Mesendoderm (in vitro differentiated cells): Measurements from ENCODE around the gene TBK1.
A peak's percentile ranks its signal among the peaks of the same experiment; 100 is the strongest.

Experiments
- DNase-seq: peaks from one replicate; pipeline ENCODE4 v3.0.0; 2013
- H2AK5ac ChIP-seq: 2 replicates; pipeline ENCODE4 v1.6.1; 2013; ENCODE audit warnings: low read length, inconsistent platforms
- H2BK120ac ChIP-seq: 2 replicates; pipeline ENCODE4 v1.6.1; 2013; ENCODE audit warnings: low read depth, mild to moderate bottlenecking, low read length, moderate library complexity, mixed read lengths
- H2BK15ac ChIP-seq: replicated peaks from 2 replicates; pipeline ENCODE4 v1.6.1; 2013; ENCODE audit warnings: low read depth, mild to moderate bottlenecking, moderate library complexity
- H2BK5ac ChIP-seq: 2 replicates; pipeline ENCODE4 v1.6.1; 2013; ENCODE audit warnings: low read length, inconsistent platforms
- H3K18ac ChIP-seq: 2 replicates; pipeline ENCODE4 v1.6.1; 2013; ENCODE audit warnings: mild to moderate bottlenecking, low read length, mixed read lengths
- H3K23ac ChIP-seq: one replicate; pipeline ENCODE4 v1.6.1; 2013; ENCODE audit warnings: low read length
- H3K27ac ChIP-seq: 2 replicates; pipeline ENCODE4 v1.5.1; 2013; ENCODE audit warnings: low read depth, mild to moderate bottlenecking, inconsistent platforms, low read length, moderate library complexity
- H3K27me3 ChIP-seq: 2 replicates; pipeline ENCODE4 v1.6.1; 2013; ENCODE audit warnings: low read length, control low read depth, mild to moderate bottlenecking, inconsistent platforms; ENCODE audit not compliant: insufficient read depth, poor library complexity
- H3K36me3 ChIP-seq: 2 replicates; pipeline ENCODE4 v1.6.1; 2013; ENCODE audit warnings: low read length, inconsistent platforms; ENCODE audit not compliant: control insufficient read depth, insufficient read depth
- H3K4ac ChIP-seq: one replicate; pipeline ENCODE4 v1.6.1; 2013; ENCODE audit warnings: low read depth, mild to moderate bottlenecking, low read length, moderate library complexity
- H3K4me1 ChIP-seq: 2 replicates; pipeline ENCODE4 v1.6.1; 2013; ENCODE audit warnings: low read depth, low read length, inconsistent platforms; ENCODE audit not compliant: control insufficient read depth
- H3K4me2 ChIP-seq: 2 replicates; pipeline ENCODE4 v1.6.1; 2013; ENCODE audit warnings: low read length
- H3K4me3 ChIP-seq: 2 replicates; pipeline ENCODE4 v1.5.1; 2013; ENCODE audit warnings: mild to moderate bottlenecking, low read length
- H3K56ac ChIP-seq: one replicate; pipeline ENCODE4 v1.6.1; 2013; ENCODE audit warnings: low read length
- H3K79me1 ChIP-seq: 2 replicates; pipeline ENCODE4 v1.6.1; 2013; ENCODE audit warnings: low read length, inconsistent platforms
- H3K79me2 ChIP-seq: 2 replicates; pipeline ENCODE4 v1.6.1; 2013; ENCODE audit warnings: mild to moderate bottlenecking, low read length; ENCODE audit not compliant: control insufficient read depth, insufficient read depth
- H3K9ac ChIP-seq: 2 replicates; pipeline ENCODE4 v1.6.1; 2013; ENCODE audit warnings: low read length, inconsistent platforms
- H4K5ac ChIP-seq: one replicate; pipeline ENCODE4 v1.6.1; 2013; ENCODE audit warnings: low read length
- H4K8ac ChIP-seq: one replicate; pipeline ENCODE4 v1.6.1; 2013; ENCODE audit warnings: low read depth, mild to moderate bottlenecking, control low read depth, low read length, moderate library complexity
- WGBS: extraction: QIAGEN DNeasy Blood & Tissue Kit; methylation state at CpG from one replicate; pipeline ENCODE4 v1.1.7; 2013; ENCODE audit warnings: low lambda C conversion rate, missing lambda C conversion rate; ENCODE audit not compliant: insufficient coverage; ENCODE audit errors: extremely low coverage; 5-methylcytosine and 5-hydroxymethylcytosine counted together

TBK1 gene

DNA sequence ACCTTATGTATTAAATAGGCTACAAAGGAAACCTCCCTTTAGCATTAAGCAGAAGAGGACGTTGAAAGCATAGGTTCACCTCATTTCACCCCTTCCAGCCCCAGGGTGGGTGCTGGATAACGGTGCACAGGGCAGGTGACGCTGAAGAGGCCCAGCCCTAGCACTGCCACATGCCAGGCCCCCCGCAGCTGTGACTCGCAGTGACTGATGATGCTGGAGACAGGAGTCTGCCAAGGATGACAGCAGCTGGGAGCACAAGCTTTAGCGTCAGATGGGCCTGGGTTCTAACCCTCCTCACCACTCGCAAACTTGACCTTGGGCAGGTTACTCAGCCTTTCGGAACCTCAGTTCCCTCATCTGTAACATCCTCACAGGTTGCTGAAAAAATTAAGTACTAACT is 76.7 kb downstream of the TBK1 start:
- Histone ChIP-seq H2BK5ac (no peak overlapping the region), H3K56ac (no peak overlapping the region), H2BK120ac (no peak overlapping the region), H3K9ac (no peak overlapping the region), H3K4me1 (no peaks in the 10 kb centered on the region), H3K79me2 (no peaks in the 10 kb centered on the region), H2BK15ac (no peak overlapping the region), H3K23ac (no peak overlapping the region), H3K4ac (no peak overlapping the region), H2AK5ac (no peak overlapping the region), H3K27ac (no peak overlapping the region), H4K8ac (no peak overlapping the region), H3K36me3 (no peaks in the 10 kb centered on the region), H3K4me2 (no peak overlapping the region), H3K79me1 (no peaks in the 10 kb centered on the region), H3K4me3 (no peak overlapping the region), H4K5ac (no peak overlapping the region), H3K27me3 (no peaks in the 10 kb centered on the region), H3K18ac (no peak overlapping the region)
- DNase-seq = no peak
- WGBS = no CpG with 5 or more reads among the region's 8 CpGs

DNA sequence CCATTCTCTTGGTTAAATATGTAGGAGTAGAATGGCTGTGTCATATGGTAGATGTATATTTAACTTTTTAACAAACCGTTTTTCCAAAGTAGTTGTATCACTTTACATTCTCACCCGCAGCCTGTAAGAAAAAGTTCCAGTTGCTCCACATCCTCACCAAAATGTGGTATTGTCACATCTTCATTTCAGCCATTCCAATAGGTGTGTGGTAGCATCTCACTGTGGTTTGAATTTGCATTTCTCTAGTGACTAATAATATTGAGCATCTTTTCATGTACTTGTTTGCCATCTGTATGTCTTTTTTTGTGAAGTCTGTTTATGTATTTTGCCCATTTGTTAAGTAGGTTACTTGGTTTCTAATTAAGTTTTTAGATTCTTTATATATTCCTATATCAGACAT is 78.6 kb downstream of the TBK1 start:
- H3K18ac ChIP-seq = no peak overlapping the region
- H3K23ac ChIP-seq = no peak overlapping the region
- H3K9ac ChIP-seq = no peak overlapping the region
- no peaks in the 10 kb centered on the region for H3K4me1 ChIP-seq
- H2BK15ac ChIP-seq = no peak overlapping the region
- H3K36me3 ChIP-seq = no peaks in the 10 kb centered on the region
- DNase-seq = no peak
- H4K8ac ChIP-seq = no peak overlapping the region
- no peak overlapping the region for H2BK120ac ChIP-seq
- no CpG with 5 or more reads among the region's 2 CpGs for WGBS
- H2AK5ac ChIP-seq = no peak overlapping the region
- H3K4me2 ChIP-seq = no peak overlapping the region
- no peak overlapping the region for H2BK5ac ChIP-seq
- no peak overlapping the region for H3K27ac ChIP-seq
- H3K27me3 ChIP-seq = no peaks in the 10 kb centered on the region
- no peak overlapping the region for H4K5ac ChIP-seq
- H3K79me2 ChIP-seq = no peaks in the 10 kb centered on the region
- no peak overlapping the region for H3K4ac ChIP-seq
- H3K4me3 ChIP-seq = no peak overlapping the region
- H3K56ac ChIP-seq = no peak overlapping the region
- no peaks in the 10 kb centered on the region for H3K79me1 ChIP-seq

- Histone ChIP-seq H3K27ac (no peak overlapping the region), H3K79me1 (no peaks in the 10 kb centered on the region), H3K4me2 (no peak overlapping the region), H3K4me3 (no peak overlapping the region), H2BK120ac (no peak overlapping the region), H3K4me1 (no peaks in the 10 kb centered on the region), H3K4ac (no peak overlapping the region), H3K27me3 (no peaks in the 10 kb centered on the region), H3K36me3 (no peaks in the 10 kb centered on the region), H2BK5ac (no peak overlapping the region), H4K5ac (no peak overlapping the region), H3K79me2 (no peaks in the 10 kb centered on the region), H3K23ac (no peak overlapping the region), H3K9ac (no peak overlapping the region), H3K56ac (no peak overlapping the region), H3K18ac (peak overlapping the region; percentile 47), H4K8ac (no peak overlapping the region), H2AK5ac (no peak overlapping the region), H2BK15ac (no peak overlapping the region)
- DNase-seq = peak; percentile 57
- WGBS = no CpG with 5 or more reads among the region's 10 CpGs
These were observed 79.9 kb downstream of the TBK1 start for GRCh38 chr12:64531665-64532334.

- WGBS = no CpG with 5 or more reads among the region's 11 CpGs
- no peak overlapping the region for H3K56ac ChIP-seq
- no peak overlapping the region for H4K5ac ChIP-seq
- no peak overlapping the region for H3K4me3 ChIP-seq
- H3K79me2 ChIP-seq = no peaks in the 10 kb centered on the region
- no peak overlapping the region for H3K4me2 ChIP-seq
- H3K27me3 ChIP-seq = no peaks in the 10 kb centered on the region
- H3K79me1 ChIP-seq = no peaks in the 10 kb centered on the region
- no peak overlapping the region for H3K27ac ChIP-seq
- H3K9ac ChIP-seq = no peak overlapping the region
- H2BK120ac ChIP-seq = no peak overlapping the region
- no peak overlapping the region for H2AK5ac ChIP-seq
- no peaks in the 10 kb centered on the region for H3K4me1 ChIP-seq
- H3K23ac ChIP-seq = no peak overlapping the region
- H3K18ac ChIP-seq = no peak overlapping the region
- no peak overlapping the region for H4K8ac ChIP-seq
- no peak overlapping the region for H3K4ac ChIP-seq
- peak; percentile 41 for DNase-seq
- H2BK5ac ChIP-seq = no peak overlapping the region
- no peaks in the 10 kb centered on the region for H3K36me3 ChIP-seq
- no peak overlapping the region for H2BK15ac ChIP-seq
These were observed 80.9 kb downstream of the TBK1 start for GRCh38 chr12:64532734-64533351.

DNA sequence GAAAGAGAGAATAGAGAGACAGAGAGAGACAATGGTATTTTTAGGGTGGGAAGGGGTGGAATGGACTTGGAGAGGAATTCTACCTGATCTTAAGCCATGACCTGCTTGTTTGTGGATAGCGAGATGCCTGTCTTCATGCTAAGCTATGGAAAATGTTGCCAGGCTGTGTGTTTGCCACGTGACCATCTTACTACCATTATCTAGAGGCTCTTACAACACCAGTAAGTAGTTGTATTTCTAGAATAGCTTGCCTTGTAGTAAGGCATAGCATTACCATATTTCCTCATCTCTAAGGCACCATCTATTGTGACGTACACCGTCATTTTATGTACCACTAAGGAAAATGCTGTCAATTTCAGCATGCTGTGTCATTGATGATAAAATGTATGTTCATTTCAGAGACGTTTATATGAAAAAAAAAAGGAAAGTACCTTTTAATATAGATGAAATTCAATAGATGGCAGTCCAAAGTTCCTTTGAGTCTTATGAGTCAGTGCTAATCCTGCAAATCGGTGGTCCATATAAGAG is 82.8 kb downstream of the TBK1 start:
- Histone ChIP-seq H3K27ac (no peak overlapping the region), H3K36me3 (no peaks in the 10 kb centered on the region), H2BK5ac (no peak overlapping the region), H3K4me2 (no peak overlapping the region), H4K5ac (no peak overlapping the region), H2BK120ac (no peak overlapping the region), H3K4me1 (no peaks in the 10 kb centered on the region), H3K18ac (no peak overlapping the region), H3K4me3 (no peak overlapping the region), H2BK15ac (no peak overlapping the region), H3K4ac (no peak overlapping the region), H2AK5ac (no peak overlapping the region), H3K56ac (no peak overlapping the region), H3K79me1 (no peaks in the 10 kb centered on the region), H3K79me2 (no peaks in the 10 kb centered on the region), H3K9ac (no peak overlapping the region), H3K23ac (no peak overlapping the region), H3K27me3 (no peaks in the 10 kb centered on the region), H4K8ac (no peak overlapping the region)
- DNase-seq = no peak
- WGBS = no CpG with 5 or more reads among the region's 6 CpGs
